ENCODE data around the gene PRMT9.

The PRMT9 gene

GRCh38 chr4:147617841-147618691 lies 65.9 kb downstream of the PRMT9 start:
- DNase-seq (ENCODE audit: low read depth), result no peak

- DNase-seq (ENCODE audit: low read depth), result peak; percentile 96
Observed at GRCh38 chr4:147617173-147617840, 66.7 kb downstream of the PRMT9 start, which contains the start of gene TMEM184C. Gene TMEM184C (plus strand): TSS chr4:147617397. CDS start chr4:147617957, 560 bp downstream.

GRCh38 chr4:147616849-147617172 lies 67.2 kb downstream of the PRMT9 start:
- no peak for DNase-seq (ENCODE audit: low read depth)

GRCh38 chr4:147610686-147611085 lies 73.3 kb downstream of the PRMT9 start:
- no peak for DNase-seq (ENCODE audit: low read depth)

GRCh38 chr4:147607471-147607870 lies 76.5 kb downstream of the PRMT9 start:
- DNase-seq (ENCODE audit: low read depth), result no peak

GRCh38 chr4:147605499-147605898 lies 78.5 kb downstream of the PRMT9 start:
- no peak for DNase-seq (ENCODE audit: low read depth)

GRCh38 chr4:147599769-147600168 lies 84.2 kb downstream of the PRMT9 start:
- no peak for DNase-seq (ENCODE audit: low read depth)

GRCh38 chr4:147599206-147599605 lies 84.8 kb downstream of the PRMT9 start:
- DNase-seq (ENCODE audit: low read depth), result no peak

- no peak for DNase-seq (ENCODE audit: low read depth)
Observed at GRCh38 chr4:147597561-147597960, 86.4 kb downstream of the PRMT9 start.

GRCh38 chr4:147596981-147597380 lies 87.0 kb downstream of the PRMT9 start:
- no peak for DNase-seq (ENCODE audit: low read depth)

- DNase-seq (ENCODE audit: low read depth), result no peak
Observed at GRCh38 chr4:147596377-147596776, 87.6 kb downstream of the PRMT9 start.

- DNase-seq (ENCODE audit: low read depth), result no peak
Observed at GRCh38 chr4:147594578-147594977, 89.4 kb downstream of the PRMT9 start.

- DNase-seq (ENCODE audit: low read depth), result no peak
Observed at GRCh38 chr4:147594107-147594506, 89.9 kb downstream of the PRMT9 start.

- DNase-seq (ENCODE audit: low read depth), result no peak
Observed at GRCh38 chr4:147591106-147591505, 92.9 kb downstream of the PRMT9 start.

- DNase-seq (ENCODE audit: low read depth), result no peak
Observed at GRCh38 chr4:147590249-147590920, 93.6 kb downstream of the PRMT9 start.

- no peak for DNase-seq (ENCODE audit: low read depth)
Observed at GRCh38 chr4:147589586-147589985, 94.4 kb downstream of the PRMT9 start.

All from stimulated activated CD8-positive, alpha-beta memory T cell treated with anti-CD3 and anti-CD28 coated beads, Interleukin-12 subunit alpha, Interleukin-12 subunit beta, amount 100 ng/mL, for 4 hours (primary cell).